ENCODE data around the gene SPATA31D3.
A peak's percentile ranks its signal among the peaks of the same experiment; 100 is the strongest.

SPATA31D3 gene

GRCh38 chr9:81898851-81899250 lies 44.4 kb upstream of the SPATA31D3 start:
- no peak overlapping the region for H2AK5ac ChIP-seq (ENCODE audit: low read length, severe bottlenecking)
- H3K4me2 ChIP-seq (ENCODE audit: low read length, poor library complexity, severe bottlenecking): no peak overlapping the region
- H4K91ac ChIP-seq (ENCODE audit: low read length): no peak overlapping the region
- H3K23ac ChIP-seq (ENCODE audit: low read length in 2 of 2): no peak overlapping the region
- H4K8ac ChIP-seq (ENCODE audit: low read length): no peak overlapping the region
- no peak overlapping the region for H3K4ac ChIP-seq (ENCODE audit: low read depth in 1 of 2, low read length in 2 of 2)
- H3K27ac ChIP-seq (ENCODE audit: low read length, poor library complexity, severe bottlenecking): no peak overlapping the region
- H3K9me3 ChIP-seq (ENCODE audit: control insufficient read depth, low read length): no peaks in the 10 kb centered on the region
- H2BK12ac ChIP-seq (ENCODE audit: low read length in 2 of 2): no peak overlapping the region
- peak overlapping the region in 1 of 2 experiments; percentile 61 for H3K18ac ChIP-seq (ENCODE audit: low read depth in 1 of 2, low read length in 2 of 2)
- no peaks in the 10 kb centered on the region for H3K79me1 ChIP-seq (replicated peaks; ENCODE audit: low read length, poor library complexity, severe bottlenecking)
- no peak overlapping the region for H2BK120ac ChIP-seq (ENCODE audit: low read depth, low read length)
- no peak overlapping the region for H2BK15ac ChIP-seq (ENCODE audit: low read depth, poor library complexity, severe bottlenecking)
- H3K9ac ChIP-seq (ENCODE audit: low read length): no peak overlapping the region
- DNase-seq: peak; percentile 35
- no peak overlapping the region for H3K14ac ChIP-seq (ENCODE audit: low read length in 2 of 2)
- H3K4me1 ChIP-seq (ENCODE audit: control insufficient read depth, insufficient read depth, low read depth, low read length): no peaks in the 10 kb centered on the region
- no peaks in the 10 kb centered on the region for H3K36me3 ChIP-seq (ENCODE audit: control insufficient read depth in 1 of 2, insufficient read depth in 2 of 2, low read depth in 1 of 2, low read length in 2 of 2)
- H2AFZ ChIP-seq (ENCODE audit: low read depth, low read length): no peak overlapping the region
- no CpG with 5 or more reads among the region's 1 CpG for WGBS
- H3K4me3 ChIP-seq (ENCODE audit: insufficient read depth in 1 of 2, low read depth in 1 of 2, low read length in 2 of 2): no peak overlapping the region
- no peak overlapping the region for H2BK5ac ChIP-seq (ENCODE audit: low read depth, low read length, poor library complexity, severe bottlenecking)
- no peaks in the 10 kb centered on the region for H3K27me3 ChIP-seq (ENCODE audit: control insufficient read depth in 1 of 2, insufficient read depth in 1 of 2, low read length in 2 of 2)

GRCh38 chr9:81902196-81902595 lies 41.1 kb upstream of the SPATA31D3 start:
- no peak overlapping the region for H3K27ac ChIP-seq (ENCODE audit: low read length, poor library complexity, severe bottlenecking)
- H3K36me3 ChIP-seq (ENCODE audit: control insufficient read depth in 1 of 2, insufficient read depth in 2 of 2, low read depth in 1 of 2, low read length in 2 of 2): no peaks in the 10 kb centered on the region
- H3K4me3 ChIP-seq (ENCODE audit: insufficient read depth in 1 of 2, low read depth in 1 of 2, low read length in 2 of 2): no peak overlapping the region
- no peak overlapping the region for H3K23ac ChIP-seq (ENCODE audit: low read length in 2 of 2)
- no peak overlapping the region for H2AK5ac ChIP-seq (ENCODE audit: low read length, severe bottlenecking)
- no peaks in the 10 kb centered on the region for H3K79me1 ChIP-seq (replicated peaks; ENCODE audit: low read length, poor library complexity, severe bottlenecking)
- H4K8ac ChIP-seq (ENCODE audit: low read length): no peak overlapping the region
- H3K9me3 ChIP-seq (ENCODE audit: control insufficient read depth, low read length): no peaks in the 10 kb centered on the region
- DNase-seq: no peak
- H3K27me3 ChIP-seq (ENCODE audit: control insufficient read depth in 1 of 2, insufficient read depth in 1 of 2, low read length in 2 of 2): no peaks in the 10 kb centered on the region
- H3K14ac ChIP-seq (ENCODE audit: low read length in 2 of 2): no peak overlapping the region
- H3K4ac ChIP-seq (ENCODE audit: low read depth in 1 of 2, low read length in 2 of 2): no peak overlapping the region
- no peak overlapping the region for H2BK12ac ChIP-seq (ENCODE audit: low read length in 2 of 2)
- H3K9ac ChIP-seq (ENCODE audit: low read length): peak overlapping the region; percentile 56
- H3K18ac ChIP-seq (ENCODE audit: low read depth in 1 of 2, low read length in 2 of 2): no peak overlapping the region
- no peak overlapping the region for H2BK15ac ChIP-seq (ENCODE audit: low read depth, poor library complexity, severe bottlenecking)
- H4K91ac ChIP-seq (ENCODE audit: low read length): no peak overlapping the region
- H2BK120ac ChIP-seq (ENCODE audit: low read depth, low read length): no peak overlapping the region
- 98% methylated on average over 2 of the region's 2 CpGs for WGBS
- H3K4me1 ChIP-seq (ENCODE audit: control insufficient read depth, insufficient read depth, low read depth, low read length): no peaks in the 10 kb centered on the region
- H2BK5ac ChIP-seq (ENCODE audit: low read depth, low read length, poor library complexity, severe bottlenecking): no peak overlapping the region
- H2AFZ ChIP-seq (ENCODE audit: low read depth, low read length): no peak overlapping the region
- H3K4me2 ChIP-seq (ENCODE audit: low read length, poor library complexity, severe bottlenecking): no peak overlapping the region

GRCh38 chr9:81902626-81903025 lies 40.7 kb upstream of the SPATA31D3 start:
- Histone ChIP-seq H3K23ac (ENCODE audit: low read length in 2 of 2) (no peak overlapping the region), H2BK12ac (ENCODE audit: low read length in 2 of 2) (no peak overlapping the region), H3K79me1 (replicated peaks; ENCODE audit: low read length, poor library complexity, severe bottlenecking) (no peaks in the 10 kb centered on the region), H4K8ac (ENCODE audit: low read length) (no peak overlapping the region), H2AFZ (ENCODE audit: low read depth, low read length) (no peak overlapping the region), H2AK5ac (ENCODE audit: low read length, severe bottlenecking) (no peak overlapping the region), H3K27me3 (ENCODE audit: control insufficient read depth in 1 of 2, insufficient read depth in 1 of 2, low read length in 2 of 2) (no peaks in the 10 kb centered on the region), H3K36me3 (ENCODE audit: control insufficient read depth in 1 of 2, insufficient read depth in 2 of 2, low read depth in 1 of 2, low read length in 2 of 2) (no peaks in the 10 kb centered on the region), H3K27ac (ENCODE audit: low read length, poor library complexity, severe bottlenecking) (no peak overlapping the region), H3K18ac (ENCODE audit: low read depth in 1 of 2, low read length in 2 of 2) (no peak overlapping the region), H2BK15ac (ENCODE audit: low read depth, poor library complexity, severe bottlenecking) (no peak overlapping the region), H2BK5ac (ENCODE audit: low read depth, low read length, poor library complexity, severe bottlenecking) (no peak overlapping the region), H3K4me3 (ENCODE audit: insufficient read depth in 1 of 2, low read depth in 1 of 2, low read length in 2 of 2) (no peak overlapping the region), H3K14ac (ENCODE audit: low read length in 2 of 2) (no peak overlapping the region), H3K4me1 (ENCODE audit: control insufficient read depth, insufficient read depth, low read depth, low read length) (no peaks in the 10 kb centered on the region), H3K9me3 (ENCODE audit: control insufficient read depth, low read length) (no peaks in the 10 kb centered on the region), H3K4me2 (ENCODE audit: low read length, poor library complexity, severe bottlenecking) (no peak overlapping the region), H3K4ac (ENCODE audit: low read depth in 1 of 2, low read length in 2 of 2) (no peak overlapping the region), H2BK120ac (ENCODE audit: low read depth, low read length) (no peak overlapping the region), H4K91ac (ENCODE audit: low read length) (no peak overlapping the region), H3K9ac (ENCODE audit: low read length) (peak overlapping the region; percentile 56)
- no CpG with 5 or more reads among the region's 3 CpGs for WGBS
- DNase-seq: no peak

GRCh38 chr9:81906671-81907070 lies 36.6 kb upstream of the SPATA31D3 start:
- Histone ChIP-seq H2BK15ac (ENCODE audit: low read depth, poor library complexity, severe bottlenecking) (no peak overlapping the region), H3K4me2 (ENCODE audit: low read length, poor library complexity, severe bottlenecking) (no peak overlapping the region), H3K18ac (ENCODE audit: low read depth in 1 of 2, low read length in 2 of 2) (no peak overlapping the region), H2BK12ac (ENCODE audit: low read length in 2 of 2) (no peak overlapping the region), H3K27me3 (ENCODE audit: control insufficient read depth in 1 of 2, insufficient read depth in 1 of 2, low read length in 2 of 2) (no peaks in the 10 kb centered on the region), H3K14ac (ENCODE audit: low read length in 2 of 2) (no peak overlapping the region), H2BK5ac (ENCODE audit: low read depth, low read length, poor library complexity, severe bottlenecking) (no peak overlapping the region), H2AFZ (ENCODE audit: low read depth, low read length) (no peak overlapping the region), H3K36me3 (ENCODE audit: control insufficient read depth in 1 of 2, insufficient read depth in 2 of 2, low read depth in 1 of 2, low read length in 2 of 2) (no peaks in the 10 kb centered on the region), H3K9ac (ENCODE audit: low read length) (no peak overlapping the region), H3K79me1 (replicated peaks; ENCODE audit: low read length, poor library complexity, severe bottlenecking) (no peaks in the 10 kb centered on the region), H3K4me1 (ENCODE audit: control insufficient read depth, insufficient read depth, low read depth, low read length) (no peaks in the 10 kb centered on the region), H3K4me3 (ENCODE audit: insufficient read depth in 1 of 2, low read depth in 1 of 2, low read length in 2 of 2) (no peak overlapping the region), H2AK5ac (ENCODE audit: low read length, severe bottlenecking) (no peak overlapping the region), H3K23ac (ENCODE audit: low read length in 2 of 2) (no peak overlapping the region), H3K4ac (ENCODE audit: low read depth in 1 of 2, low read length in 2 of 2) (no peak overlapping the region), H3K27ac (ENCODE audit: low read length, poor library complexity, severe bottlenecking) (no peak overlapping the region), H3K9me3 (ENCODE audit: control insufficient read depth, low read length) (no peaks in the 10 kb centered on the region), H2BK120ac (ENCODE audit: low read depth, low read length) (no peak overlapping the region), H4K91ac (ENCODE audit: low read length) (no peak overlapping the region), H4K8ac (ENCODE audit: low read length) (no peak overlapping the region)
- DNase-seq: no peak
- WGBS: 94% methylated on average over 3 of the region's 3 CpGs
